Activated CD8-positive, alpha-beta memory T cell treated with anti-CD3 and anti-CD28 coated beads for 24 hours (primary cell): Measurements from ENCODE around the gene RNF220.

Experiments
- DNase-seq: peaks from one replicate; pipeline ENCODE4 v3.0.0-alpha.2; 2020

RNF220 gene

DNA sequence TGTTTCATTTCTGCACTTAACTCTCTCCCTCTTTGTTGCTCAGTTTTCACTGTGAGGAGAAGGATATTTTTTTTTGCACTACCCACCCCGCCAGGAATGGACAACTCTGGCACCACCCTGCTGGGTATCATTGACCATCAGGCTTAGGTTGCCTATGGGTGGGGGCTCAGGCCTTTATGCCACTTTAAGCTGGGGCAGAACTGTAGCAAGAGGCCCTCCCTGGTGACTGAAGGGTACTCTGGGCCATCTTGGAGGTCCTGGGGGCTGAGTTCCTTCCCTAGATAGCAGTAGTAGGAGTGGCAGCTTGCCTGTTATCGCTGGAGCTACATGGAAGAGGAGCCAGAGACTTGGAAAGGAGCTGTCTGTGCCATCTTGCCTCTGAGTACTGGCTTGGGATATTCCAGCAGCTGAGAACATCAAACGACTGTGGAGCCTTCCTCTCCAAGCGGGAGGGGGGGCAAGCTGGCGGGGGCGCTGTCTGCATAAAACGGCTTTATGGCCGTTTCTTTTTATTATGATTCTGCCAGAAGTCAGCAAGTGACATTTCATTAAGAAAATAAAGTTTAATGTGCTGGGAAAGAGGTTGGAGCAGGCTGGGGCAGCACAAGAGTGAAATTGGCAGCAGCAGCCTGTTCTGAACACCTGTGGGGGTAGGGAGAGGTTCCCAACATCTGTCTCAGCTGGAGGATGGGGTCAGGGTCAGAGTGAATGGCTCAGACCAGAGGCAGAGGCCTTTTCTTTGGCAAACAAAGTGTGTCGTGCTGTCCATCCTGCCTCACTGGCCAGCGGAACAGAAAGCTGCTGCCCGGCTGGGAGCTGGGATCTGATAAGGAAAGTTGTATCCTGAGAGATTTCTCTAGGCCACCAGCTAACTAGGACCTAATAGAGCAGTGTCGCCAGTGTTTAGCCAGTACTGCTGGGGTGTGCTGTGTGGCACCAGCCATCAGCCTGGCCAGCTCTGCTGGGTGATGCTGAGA lies 236.4 kb downstream of the RNF220 start:
- DNase-seq: no peak

DNA sequence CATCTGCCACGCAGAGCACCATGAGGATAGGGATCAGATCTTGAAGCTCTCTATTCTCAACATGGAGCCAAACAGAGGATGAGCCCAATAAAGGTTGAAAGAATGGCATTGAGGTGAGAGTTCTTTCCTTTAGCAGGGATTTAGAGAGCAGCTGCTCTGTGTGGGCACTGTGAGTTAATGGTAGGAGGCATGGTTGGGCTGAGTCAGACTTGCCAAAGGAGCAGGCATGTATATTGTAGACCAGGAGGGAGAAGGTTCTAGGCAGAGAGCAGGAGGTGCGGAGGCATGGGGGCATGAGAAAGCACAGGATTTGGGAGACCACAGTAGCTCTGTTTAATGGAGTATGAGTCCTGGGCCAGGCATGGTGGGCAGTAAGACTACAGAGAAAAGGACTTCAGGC lies 237.2 kb downstream of the RNF220 start:
- DNase-seq: no peak

DNA sequence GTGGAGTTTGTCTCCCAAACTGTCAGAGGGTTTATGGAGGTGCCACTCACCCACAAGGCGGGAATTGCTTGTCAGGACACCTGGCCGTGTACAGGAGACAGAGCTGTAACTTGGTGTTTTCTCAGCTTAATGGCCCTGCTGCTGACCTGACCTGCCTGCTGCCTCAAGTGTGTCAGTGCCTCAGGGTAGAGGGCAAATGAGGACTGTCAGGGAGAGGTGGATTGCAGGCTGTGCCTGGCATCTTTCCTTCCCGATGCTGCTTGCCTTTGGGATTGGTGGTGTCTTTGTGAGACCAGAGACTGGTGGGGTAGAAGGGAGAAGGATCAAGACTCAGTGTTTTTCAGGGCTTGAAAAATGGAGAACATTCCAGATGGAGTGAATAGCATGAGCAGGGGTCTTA lies 237.9 kb downstream of the RNF220 start:
- DNase-seq: no peak

GRCh38 chr1:44643721-44644334 lies 238.8 kb downstream of the RNF220 start:
- no peak for DNase-seq

- DNase-seq: no peak
Measured at GRCh38 chr1:44644806-44645205, 239.8 kb downstream of the RNF220 start.

DNA sequence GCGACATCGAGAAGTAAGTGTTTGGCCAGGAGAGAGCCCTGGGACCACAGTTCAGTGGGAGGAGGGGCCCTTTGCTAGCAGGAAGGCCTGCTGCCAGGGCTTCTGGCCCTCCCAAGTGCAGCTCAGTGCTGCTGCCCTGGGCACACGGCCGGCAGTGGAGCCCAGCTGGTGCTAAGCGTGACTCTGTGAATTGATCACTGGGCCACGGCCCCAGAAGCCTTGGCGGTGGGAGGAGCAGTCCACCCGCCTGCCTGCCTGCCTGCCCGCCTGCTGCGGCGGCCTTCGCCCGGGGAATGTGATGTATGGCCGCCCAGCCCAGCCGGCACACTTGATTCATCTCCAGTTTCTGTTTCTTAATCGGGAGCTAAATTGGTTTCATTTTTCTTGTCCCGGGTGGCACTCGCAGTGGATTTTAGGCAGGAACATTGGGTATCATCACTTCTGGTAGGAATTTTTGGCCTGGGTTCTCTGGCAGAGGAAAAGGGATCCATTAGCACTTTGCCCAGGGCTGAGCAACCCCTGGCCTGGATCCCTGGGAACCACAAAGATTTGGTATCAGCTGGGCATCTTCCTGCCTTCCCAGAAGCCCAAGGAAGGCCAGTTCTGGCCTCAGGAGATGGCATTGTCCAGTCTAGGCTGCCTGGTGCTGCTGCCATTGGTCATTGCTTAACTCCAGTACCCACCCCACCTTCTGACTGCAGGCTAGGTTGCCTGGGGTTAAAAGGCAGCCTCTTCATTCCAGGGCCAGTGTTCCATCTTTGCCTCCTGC lies 240.6 kb downstream of the RNF220 start:
- DNase-seq: no peak

DNA sequence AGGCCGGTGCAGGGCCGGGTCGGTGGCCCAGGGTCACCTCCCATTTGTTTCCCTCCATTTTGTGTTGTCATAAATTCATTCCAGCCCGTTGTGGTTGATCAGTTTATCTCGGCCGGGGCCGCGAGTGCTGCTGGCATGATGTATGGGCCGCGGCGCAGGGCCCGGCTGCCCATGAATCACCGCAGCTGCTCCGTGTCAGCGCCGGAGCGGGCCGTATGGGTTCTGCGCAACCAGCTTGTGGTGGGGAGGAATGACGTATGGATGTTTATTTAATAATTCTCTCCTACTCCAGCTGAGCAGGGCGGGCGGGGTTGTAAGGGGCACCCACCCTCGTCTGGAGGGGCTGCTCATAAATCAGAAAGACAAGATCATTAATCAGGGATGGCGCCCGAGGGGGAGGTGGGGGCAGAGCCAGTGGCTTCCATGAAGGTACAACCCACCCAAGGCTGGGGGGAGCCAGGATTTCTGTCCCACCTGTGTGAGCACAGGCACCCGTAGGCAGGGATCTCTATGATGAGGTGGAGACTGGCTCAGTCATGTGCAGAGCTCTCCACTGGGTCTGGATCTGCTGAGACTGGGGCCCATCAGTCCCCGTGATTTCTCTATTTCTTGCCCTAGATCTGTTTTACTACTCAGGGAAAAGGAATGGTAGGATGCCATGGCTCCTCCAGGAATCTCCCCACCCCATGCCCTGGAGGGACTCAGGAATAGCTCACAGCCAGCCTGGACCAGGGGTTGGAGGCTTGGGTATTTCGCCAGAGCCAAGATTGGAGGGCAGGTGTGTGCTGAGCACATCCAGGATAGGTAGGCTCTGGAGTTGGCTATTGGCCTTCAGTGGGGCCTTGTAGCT lies 241.4 kb downstream of the RNF220 start:
- DNase-seq: no peak

- no peak for DNase-seq
Measured at GRCh38 chr1:44647896-44648295, 242.8 kb downstream of the RNF220 start.

DNA sequence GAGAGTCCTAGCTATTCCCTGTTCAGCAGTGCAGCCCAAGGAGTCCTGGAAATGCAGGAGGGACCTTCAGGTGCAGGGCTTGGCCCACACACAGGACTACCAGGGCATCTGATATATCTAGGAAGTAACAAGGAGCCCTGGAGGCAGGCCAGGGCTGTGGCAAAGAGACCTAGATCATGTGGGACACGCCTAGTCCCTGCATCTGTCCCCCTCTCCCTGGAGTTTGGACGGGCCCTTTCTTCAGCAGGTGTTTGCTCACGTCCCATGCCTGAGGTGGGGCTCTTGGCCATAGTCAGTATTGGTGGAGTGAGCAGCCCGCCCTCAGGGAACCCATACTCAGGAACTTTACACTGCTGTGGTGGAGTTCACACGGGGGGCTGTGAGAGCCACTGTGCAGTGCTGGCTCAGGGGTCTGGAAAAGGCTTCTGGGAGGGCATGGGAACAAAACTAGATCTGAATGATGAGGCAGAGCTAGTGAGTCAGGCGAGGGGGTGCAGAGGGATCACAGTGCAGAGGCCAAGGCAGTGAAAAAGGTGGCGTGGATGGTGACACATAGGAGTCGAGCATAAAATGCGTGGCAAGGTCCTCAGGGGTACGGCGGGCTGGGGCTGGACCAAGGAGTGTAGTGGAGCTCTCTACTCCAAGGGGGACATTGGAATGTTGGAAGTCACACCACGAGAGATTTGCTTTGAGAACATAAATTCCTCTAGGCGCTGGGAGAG lies 243.6 kb downstream of the RNF220 start:
- no peak for DNase-seq

- no peak for DNase-seq
Measured at GRCh38 chr1:44649788-44650158, 244.7 kb downstream of the RNF220 start.

DNA sequence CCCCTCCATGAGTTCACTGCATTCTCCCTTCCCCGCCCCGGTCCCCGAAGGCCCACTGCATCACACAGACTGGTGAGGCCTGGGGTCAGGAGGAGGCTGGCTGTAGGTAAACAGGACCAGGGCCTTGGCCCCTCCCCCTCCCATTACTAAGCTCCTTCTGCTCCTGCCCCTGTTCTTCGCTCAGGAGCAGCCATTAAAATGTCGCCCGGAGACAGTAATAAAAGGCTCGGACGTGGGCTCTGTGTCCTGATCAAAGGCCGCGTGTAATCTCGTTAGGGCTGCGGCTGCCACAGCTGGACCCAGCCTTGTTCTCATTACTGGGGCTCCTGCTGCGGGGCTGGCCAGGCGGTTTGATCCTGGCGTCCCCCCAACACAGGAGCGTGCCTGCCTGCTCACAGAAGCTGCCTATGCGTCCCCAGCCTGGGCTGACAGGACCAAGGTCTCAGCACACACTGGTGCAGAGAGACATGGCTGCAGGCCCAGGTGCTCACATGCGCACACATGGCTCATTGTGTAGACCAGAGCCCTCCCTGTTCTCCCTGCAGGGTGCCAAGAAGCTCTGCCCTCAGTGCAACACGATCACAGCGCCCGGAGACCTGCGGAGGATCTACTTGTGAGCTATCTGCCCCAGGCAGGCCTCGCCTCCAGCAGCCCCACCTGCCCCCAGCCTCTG lies 245.2 kb downstream of the RNF220 start:
- DNase-seq: no peak

DNA sequence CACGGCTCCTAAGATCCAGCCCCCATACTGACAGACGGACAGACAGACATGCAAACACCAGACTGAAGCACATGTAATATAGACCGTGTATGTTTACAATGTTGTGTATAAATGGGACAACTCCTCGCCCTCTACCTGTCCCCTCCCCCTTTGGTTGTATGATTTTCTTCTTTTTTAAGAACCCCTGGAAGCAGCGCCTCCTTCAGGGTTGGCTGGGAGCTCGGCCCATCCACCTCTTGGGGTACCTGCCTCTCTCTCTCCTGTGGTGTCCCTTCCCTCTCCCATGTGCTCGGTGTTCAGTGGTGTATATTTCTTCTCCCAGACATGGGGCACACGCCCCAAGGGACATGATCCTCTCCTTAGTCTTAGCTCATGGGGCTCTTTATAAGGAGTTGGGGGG lies 246.0 kb downstream of the RNF220 start:
- DNase-seq: no peak

- peak; percentile 91 for DNase-seq
Measured at GRCh38 chr1:44652445-44653106, 247.5 kb downstream of the RNF220 start.

DNA sequence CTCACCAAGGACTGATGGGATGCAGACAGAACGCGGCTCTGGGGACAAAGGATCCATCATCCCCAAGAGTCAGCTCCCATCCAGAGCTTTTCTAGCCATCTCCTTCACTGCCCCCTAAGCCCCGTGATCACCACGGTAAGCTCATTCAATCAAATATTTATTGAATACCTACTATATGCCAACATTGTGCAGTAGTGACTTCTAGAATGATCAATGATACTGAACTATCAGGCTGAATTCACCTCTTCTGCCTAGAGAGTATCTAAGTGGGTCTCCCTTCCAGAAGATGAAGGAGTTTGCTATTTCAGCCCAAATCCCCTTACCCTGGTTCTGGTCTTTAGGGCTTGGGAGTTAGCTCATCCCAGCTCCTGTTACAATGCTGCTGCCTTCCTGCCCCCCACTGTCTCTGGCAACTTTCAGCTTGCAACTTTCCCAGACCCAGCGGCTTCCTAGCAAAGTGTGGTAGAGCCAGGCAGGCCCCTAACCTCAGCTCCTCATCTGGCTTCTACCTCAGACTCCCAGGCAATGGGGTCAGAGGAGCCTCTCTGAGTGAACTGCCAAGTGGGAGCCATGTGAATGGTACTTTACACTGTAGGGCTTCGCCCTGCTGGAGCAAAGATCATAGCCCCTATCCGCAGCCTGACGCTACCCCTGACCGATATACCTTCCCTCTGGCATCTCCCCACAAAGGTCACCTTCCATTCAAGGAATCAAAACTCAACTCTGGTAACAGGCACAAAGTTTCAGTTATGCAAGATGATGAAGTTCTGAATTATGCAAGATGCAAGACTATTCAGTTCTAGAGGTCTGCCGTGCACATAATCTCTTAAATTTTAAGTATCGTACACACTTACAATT lies 248.3 kb downstream of the RNF220 start:
- DNase-seq: no peak

- no peak for DNase-seq
Measured at GRCh38 chr1:44654621-44655187, 249.6 kb downstream of the RNF220 start.

GRCh38 chr1:44655609-44656008 lies 250.6 kb downstream of the RNF220 start:
- DNase-seq: no peak

GRCh38 chr1:44659566-44659965 lies 254.5 kb downstream of the RNF220 start:
- DNase-seq: no peak

GRCh38 chr1:44660176-44660575 lies 255.1 kb downstream of the RNF220 start:
- no peak for DNase-seq
